WI38 (cell line): ENCODE data around the gene TRMT5.
A peak's percentile ranks its signal among the peaks of the same experiment; 100 is the strongest.

Source experiments
- H3K4me3 ChIP-seq: 2 replicates; pipeline ENCODE4 v1.5.1; 2011; ENCODE audit warnings: low read depth, mild to moderate bottlenecking, control low read depth, low read length
- TF ChIP-seq, protein P1 (sequence below): IDR thresholded peaks from 2 replicates; pipeline ENCODE4 v1.5.1; 2012; ENCODE audit warnings: low read depth, mild to moderate bottlenecking, control low read depth, low read length

Gene TRMT5

DNA sequence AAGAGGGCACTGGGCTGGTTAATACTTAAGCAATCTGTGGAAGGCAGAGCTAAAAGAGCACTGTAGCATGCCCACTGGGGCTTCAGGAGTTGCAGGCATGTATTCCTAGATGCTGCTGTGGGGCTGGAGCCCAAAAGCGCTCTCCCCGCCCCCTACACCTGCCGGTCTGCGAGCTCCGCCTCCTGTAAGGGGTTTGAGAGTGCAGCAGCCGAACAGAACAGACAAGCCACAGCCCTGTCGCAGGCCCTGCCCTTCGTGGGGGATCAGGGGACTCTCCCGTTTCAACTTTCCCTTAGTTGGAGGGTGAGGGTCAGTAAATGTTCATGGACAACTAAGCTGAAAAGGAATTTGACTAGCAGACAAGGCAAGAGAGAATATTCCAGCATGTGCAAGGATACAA is 17.7 kb upstream of the TRMT5 start:
- TF ChIP-seq, protein P1, sequence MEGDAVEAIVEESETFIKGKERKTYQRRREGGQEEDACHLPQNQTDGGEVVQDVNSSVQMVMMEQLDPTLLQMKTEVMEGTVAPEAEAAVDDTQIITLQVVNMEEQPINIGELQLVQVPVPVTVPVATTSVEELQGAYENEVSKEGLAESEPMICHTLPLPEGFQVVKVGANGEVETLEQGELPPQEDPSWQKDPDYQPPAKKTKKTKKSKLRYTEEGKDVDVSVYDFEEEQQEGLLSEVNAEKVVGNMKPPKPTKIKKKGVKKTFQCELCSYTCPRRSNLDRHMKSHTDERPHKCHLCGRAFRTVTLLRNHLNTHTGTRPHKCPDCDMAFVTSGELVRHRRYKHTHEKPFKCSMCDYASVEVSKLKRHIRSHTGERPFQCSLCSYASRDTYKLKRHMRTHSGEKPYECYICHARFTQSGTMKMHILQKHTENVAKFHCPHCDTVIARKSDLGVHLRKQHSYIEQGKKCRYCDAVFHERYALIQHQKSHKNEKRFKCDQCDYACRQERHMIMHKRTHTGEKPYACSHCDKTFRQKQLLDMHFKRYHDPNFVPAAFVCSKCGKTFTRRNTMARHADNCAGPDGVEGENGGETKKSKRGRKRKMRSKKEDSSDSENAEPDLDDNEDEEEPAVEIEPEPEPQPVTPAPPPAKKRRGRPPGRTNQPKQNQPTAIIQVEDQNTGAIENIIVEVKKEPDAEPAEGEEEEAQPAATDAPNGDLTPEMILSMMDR, result no peak
- no peak overlapping the region for H3K4me3 ChIP-seq

DNA sequence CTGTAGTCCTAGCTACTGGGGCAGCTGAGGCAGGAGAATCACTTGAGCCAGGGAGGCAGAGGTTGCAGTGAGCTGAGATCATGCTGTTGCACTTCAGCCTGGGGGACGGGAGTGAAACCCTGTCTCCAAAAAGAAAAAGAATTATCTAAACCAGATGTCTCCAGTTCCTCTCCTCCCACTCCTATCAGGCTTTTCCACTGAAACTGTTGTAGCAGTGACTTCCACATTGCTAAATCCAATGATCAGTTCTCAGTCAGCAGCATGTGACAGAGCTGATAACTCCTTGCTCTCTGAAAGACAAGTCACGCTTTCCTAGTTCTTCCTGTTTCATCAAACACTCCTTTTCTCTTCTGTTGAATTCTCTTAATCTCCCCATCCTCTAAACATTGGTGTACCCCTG is 8.7 kb upstream of the TRMT5 start:
- TF ChIP-seq, protein P1, result no peak
- H3K4me3 ChIP-seq, result no peak overlapping the region

DNA sequence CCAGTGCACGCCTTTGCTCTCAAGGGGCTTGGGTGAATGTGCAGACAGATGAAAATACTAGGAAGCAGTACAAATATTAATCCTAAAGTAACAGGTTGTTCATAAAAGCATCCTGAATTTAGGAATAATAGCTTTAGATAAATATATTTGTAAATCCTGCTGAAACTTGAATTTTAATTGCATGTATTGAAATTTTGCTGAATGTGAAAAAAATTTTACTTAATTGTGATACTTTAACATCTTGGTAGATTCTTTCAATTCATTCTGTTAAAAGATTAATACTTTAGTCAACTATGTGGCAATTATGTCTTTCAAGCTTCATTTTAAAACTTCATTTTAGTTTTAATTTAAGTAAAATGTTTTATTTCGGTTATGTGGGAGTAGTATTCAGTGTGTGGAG is 5.6 kb upstream of the TRMT5 start:
- no peak overlapping the region for H3K4me3 ChIP-seq
- TF ChIP-seq, protein P1, result no peak

GRCh38 chr14:60984196-60984595 is 3.3 kb upstream of the TRMT5 start:
- TF ChIP-seq, protein P1, result no peak
- peak overlapping the region; percentile 81 for H3K4me3 ChIP-seq

- TF ChIP-seq, protein P1, result no peak
- peak overlapping the region; percentile 81 for H3K4me3 ChIP-seq
These were observed 965 bp upstream of the TRMT5 start for GRCh38 chr14:60981633-60982455.

- H3K4me3 ChIP-seq, result peak overlapping the region; percentile 15; the same call in 1 of the 2 replicates
- TF ChIP-seq, protein P1, result no peak
These were observed 3.0 kb downstream of the TRMT5 start for GRCh38 chr14:60977847-60978246.

DNA sequence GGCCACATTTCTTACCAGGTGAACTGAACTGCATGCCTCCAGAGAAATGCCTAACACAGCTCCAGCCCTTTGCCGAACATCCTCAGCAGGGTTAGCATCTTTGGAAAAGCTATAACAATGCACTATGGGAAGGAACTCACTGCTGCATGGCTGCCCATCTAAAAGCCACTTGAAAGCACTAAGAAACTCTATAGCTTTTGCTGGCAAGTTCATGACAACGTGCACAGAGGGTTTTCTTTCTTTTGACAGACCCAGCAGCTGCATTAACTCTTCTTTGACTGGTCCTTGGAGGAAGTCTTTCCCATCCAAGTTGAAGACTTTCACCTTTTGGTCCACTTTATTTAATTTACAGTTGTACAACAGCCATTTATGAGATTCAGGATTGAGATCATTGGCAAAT is 5.3 kb downstream of the TRMT5 start:
- TF ChIP-seq, protein P1, result no peak
- H3K4me3 ChIP-seq, result no peak overlapping the region
